Liver (tissue), 9 donors: ENCODE results near the gene APIP. TPM values are rescaled to one million over a fixed set of nuclear protein-coding genes. Genes with fewer than 3 reads are reported as not detected.
A peak's percentile ranks its signal among the peaks of the same experiment; 100 is the strongest.

Source experiments
- DNase-seq: peaks from one replicate; pipeline ENCODE4 v3.0.0-alpha.2; 2017; ENCODE audit warnings: low spot score
- H3K27ac ChIP-seq, 2 donors: one replicate each; pipeline ENCODE4 v1.7.0; 2013; ENCODE audit warnings: inconsistent platforms in 2 of 2, low read length in 2 of 2, control low read depth in 1 of 2, low read depth in 1 of 2, mild to moderate bottlenecking in 1 of 2
- H3K27me3 ChIP-seq, 4 donors: one replicate each; pipeline versions ENCODE4 v1.6.1 to v1.7.0; 2013; ENCODE audit warnings: low read length in 3 of 4, inconsistent platforms in 1 of 4, mild to moderate bottlenecking in 1 of 4, moderate library complexity in 1 of 4; ENCODE audit not compliant: control insufficient read depth in 4 of 4, insufficient read depth in 4 of 4
- H3K36me3 ChIP-seq, 4 donors: one replicate each; pipeline versions ENCODE4 v1.6.1 to v1.7.0; 2013; ENCODE audit warnings: low read length in 3 of 4, mild to moderate bottlenecking in 3 of 4, low read depth in 1 of 4, moderate library complexity in 1 of 4; ENCODE audit not compliant: control insufficient read depth in 4 of 4, insufficient read depth in 3 of 4
- H3K4me1 ChIP-seq, 4 donors: one replicate each; pipeline versions ENCODE4 v1.6.1 to v1.7.0; 2013; ENCODE audit warnings: low read length in 3 of 4, mild to moderate bottlenecking in 3 of 4, moderate library complexity in 1 of 4; ENCODE audit not compliant: control insufficient read depth in 4 of 4, insufficient read depth in 4 of 4
- H3K4me3 ChIP-seq, 3 donors: one replicate each; pipeline versions ENCODE4 v1.6.1 to v1.7.0; 2013; ENCODE audit warnings: low read length in 3 of 3, control low read depth in 1 of 3, low read depth in 1 of 3, mild to moderate bottlenecking in 1 of 3
- H3K9ac ChIP-seq, 2 donors: one replicate each; pipeline ENCODE4 v1.7.0; 2013; ENCODE audit warnings: low read length in 2 of 2, mild to moderate bottlenecking in 2 of 2, moderate library complexity in 2 of 2, control low read depth in 1 of 2, low read depth in 1 of 2
- H3K9me3 ChIP-seq, 4 donors: one replicate each; pipeline versions ENCODE4 v1.6.1 to v1.7.0; 2013; ENCODE audit warnings: low read length in 3 of 4; ENCODE audit not compliant: control insufficient read depth in 4 of 4
- ATF3 ChIP-seq: IDR thresholded peaks from 2 replicates; pipeline ENCODE4 v1.6.1; 2016; ENCODE audit warnings: antibody characterized with exemption
- EGR1 ChIP-seq, 2 donors: IDR thresholded peaks; 2 replicates each; pipeline ENCODE4 v1.6.1; 2016 to 2018; ENCODE audit warnings: antibody characterized with exemption in 2 of 2, low read depth in 2 of 2
- GABPA ChIP-seq, 2 donors: IDR thresholded peaks in 1 of 2; conservative IDR thresholded peaks in 1 of 2; 2 replicates each; pipeline ENCODE4 v1.6.1; 2016; ENCODE audit warnings: antibody characterized with exemption in 2 of 2, mild to moderate bottlenecking in 1 of 2, moderate library complexity in 1 of 2
- HNF4A ChIP-seq, 2 donors: conservative IDR thresholded peaks; 2 replicates each; pipeline ENCODE4 v1.6.1; 2016; ENCODE audit warnings: antibody characterized with exemption in 2 of 2, mild to moderate bottlenecking in 2 of 2
- HNF4G ChIP-seq: IDR thresholded peaks from 2 replicates; pipeline ENCODE4 v1.6.1; 2016; ENCODE audit warnings: antibody characterized with exemption
- JUND ChIP-seq, 2 donors: IDR thresholded peaks; 2 replicates each; pipeline ENCODE4 v1.6.1; 2016; ENCODE audit warnings: antibody characterized with exemption in 2 of 2
- MAX ChIP-seq: IDR thresholded peaks from 2 replicates; pipeline ENCODE4 v1.6.1; 2016; ENCODE audit warnings: antibody characterized with exemption
- NR2F2 ChIP-seq: IDR thresholded peaks from 2 replicates; pipeline ENCODE4 v1.6.1; 2016; ENCODE audit warnings: antibody characterized with exemption
- RAD21 ChIP-seq, 2 donors: IDR thresholded peaks; 2 replicates each; pipeline ENCODE4 v1.6.1; 2016; ENCODE audit warnings: antibody characterized with exemption in 2 of 2, mild to moderate bottlenecking in 2 of 2
- RXRA ChIP-seq, 2 donors: IDR thresholded peaks; 2 replicates each; pipeline ENCODE4 v1.6.1; 2017 to 2018; ENCODE audit warnings: antibody characterized with exemption in 2 of 2, mild to moderate bottlenecking in 1 of 2
- SP1 ChIP-seq: IDR thresholded peaks from 2 replicates; pipeline ENCODE4 v1.6.1; 2018; ENCODE audit warnings: antibody characterized with exemption, mild to moderate bottlenecking
- TAF1 ChIP-seq: conservative IDR thresholded peaks from 2 replicates; pipeline ENCODE4 v1.6.1; 2016; ENCODE audit warnings: antibody characterized with exemption, mild to moderate bottlenecking
- WGBS: extraction: QIAGEN DNeasy Blood & Tissue Kit; methylation state at CpG from one replicate; pipeline ENCODE4 v1.1.7; 2013; 5-methylcytosine and 5-hydroxymethylcytosine counted together
- polyA plus RNA-seq, 2 donors: library from polyadenylated mRNA; stranded (reverse) in 1 of 2; unstranded in 1 of 2; fragments of 200-250 nt in 1 of 2; fragments of >200 nt in 1 of 2; fragmentation: Nextera tagmentation in 1 of 2; extraction: Ambion mirVana in 1 of 2; gene quantifications; one replicate each; pipeline versions ENCODE4 v1.2.1 to v1.2.3, GENCODE V29; 2013 to 2015
- total RNA-seq, 2 donors: library from RNA; depleted of rRNA; stranded (reverse); fragments of >200 nt; gene quantifications; one replicate each; pipeline ENCODE4 v1.2.3, GENCODE V29; 2014
- TF ChIP-seq, protein P1 (sequence below): fragments of 150-350 bp; IDR thresholded peaks from 2 replicates; pipeline ENCODE4 v1.5.1; 2017; ENCODE audit warnings: improper control_type of control experiment, low read depth, low read length; ENCODE audit not compliant: missing input control
- TF ChIP-seq, protein P2 (sequence below): IDR thresholded peaks from 2 replicates; pipeline ENCODE4 v1.6.1; 2016; ENCODE audit warnings: antibody characterized with exemption, mild to moderate bottlenecking
- donor health status: healthy.
- donor health status: healthy.
- donor health status: healthy.
- donor health status: healthy.
- donor health status: healthy.

Gene APIP
- total and polyA plus RNA-seq, 4 donors = 13.4 to 26.3 (median 16.5) TPM

GRCh38 chr11:34924714-34925113, 8.5 kb upstream of the APIP start:
- DNase-seq = no peak
- no peak for TF ChIP-seq JUND (IDR thresholded peaks at IDR 0.05)
- peak in 1 of 2 donors; percentile 11 for TF ChIP-seq RXRA (IDR thresholded peaks at IDR 0.05)
- no peak for TF ChIP-seq RAD21 (IDR thresholded peaks at IDR 0.05)
- TF ChIP-seq GABPA (IDR thresholded peaks at IDR 0.05 in 1 of 2, conservative IDR thresholded peaks at IDR 0.05 in 1 of 2) = no peak
- no peak for TF ChIP-seq HNF4G
- no peak for TF ChIP-seq ATF3
- no peaks in the 10 kb centered on the region for H3K9me3 ChIP-seq
- H3K9ac ChIP-seq = peak overlapping the region in 1 of 2 donors; percentile 38
- no peaks in the 10 kb centered on the region for H3K27me3 ChIP-seq
- H3K27ac ChIP-seq = no peak overlapping the region
- H3K36me3 ChIP-seq = no peaks in the 10 kb centered on the region
- WGBS = 28% methylated on average over 3 of the region's 3 CpGs
- peaks cover 5 to 17% (median 11%) of the 10 kb centered on the region in 4 donors for H3K4me1 ChIP-seq
- no peak overlapping the region for H3K4me3 ChIP-seq

DNA sequence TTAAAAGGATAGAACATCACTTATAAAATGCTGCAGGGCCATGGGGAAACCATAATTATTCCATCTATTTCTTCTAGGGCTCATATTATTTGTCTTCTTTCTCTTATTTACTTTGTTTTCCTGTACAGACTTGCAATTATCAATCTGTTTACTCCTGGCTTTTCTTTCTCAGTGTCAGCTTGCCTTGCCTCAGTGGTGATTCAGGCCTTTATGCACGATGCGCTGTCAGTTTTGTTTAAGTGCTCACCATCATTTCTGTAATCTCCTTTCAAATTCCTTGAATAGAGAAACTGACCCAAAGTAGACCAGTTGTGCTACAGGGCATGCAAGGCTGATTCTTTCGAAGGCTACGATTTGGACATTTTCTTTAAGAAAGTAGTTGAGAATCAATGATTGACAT, 5.0 kb upstream of the APIP start:
- no peak overlapping the region for H3K4me3 ChIP-seq
- 98% methylated on average over 4 of the region's 4 CpGs for WGBS
- TF ChIP-seq JUND (IDR thresholded peaks at IDR 0.05) (no peak), NR2F2 (no peak), HNF4G (no peak), HNF4A (conservative IDR thresholded peaks at IDR 0.05) (no peak), RAD21 (IDR thresholded peaks at IDR 0.05) (no peak), ATF3 (no peak), TAF1 (no peak), GABPA (IDR thresholded peaks at IDR 0.05 in 1 of 2, conservative IDR thresholded peaks at IDR 0.05 in 1 of 2) (no peak), SP1 (no peak), EGR1 (IDR thresholded peaks at IDR 0.05; ENCODE audit: low read depth in 2 of 2) (no peak), MAX (no peak)
- TF ChIP-seq, protein P1, sequence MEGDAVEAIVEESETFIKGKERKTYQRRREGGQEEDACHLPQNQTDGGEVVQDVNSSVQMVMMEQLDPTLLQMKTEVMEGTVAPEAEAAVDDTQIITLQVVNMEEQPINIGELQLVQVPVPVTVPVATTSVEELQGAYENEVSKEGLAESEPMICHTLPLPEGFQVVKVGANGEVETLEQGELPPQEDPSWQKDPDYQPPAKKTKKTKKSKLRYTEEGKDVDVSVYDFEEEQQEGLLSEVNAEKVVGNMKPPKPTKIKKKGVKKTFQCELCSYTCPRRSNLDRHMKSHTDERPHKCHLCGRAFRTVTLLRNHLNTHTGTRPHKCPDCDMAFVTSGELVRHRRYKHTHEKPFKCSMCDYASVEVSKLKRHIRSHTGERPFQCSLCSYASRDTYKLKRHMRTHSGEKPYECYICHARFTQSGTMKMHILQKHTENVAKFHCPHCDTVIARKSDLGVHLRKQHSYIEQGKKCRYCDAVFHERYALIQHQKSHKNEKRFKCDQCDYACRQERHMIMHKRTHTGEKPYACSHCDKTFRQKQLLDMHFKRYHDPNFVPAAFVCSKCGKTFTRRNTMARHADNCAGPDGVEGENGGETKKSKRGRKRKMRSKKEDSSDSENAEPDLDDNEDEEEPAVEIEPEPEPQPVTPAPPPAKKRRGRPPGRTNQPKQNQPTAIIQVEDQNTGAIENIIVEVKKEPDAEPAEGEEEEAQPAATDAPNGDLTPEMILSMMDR = no peak
- TF ChIP-seq, protein P2, sequence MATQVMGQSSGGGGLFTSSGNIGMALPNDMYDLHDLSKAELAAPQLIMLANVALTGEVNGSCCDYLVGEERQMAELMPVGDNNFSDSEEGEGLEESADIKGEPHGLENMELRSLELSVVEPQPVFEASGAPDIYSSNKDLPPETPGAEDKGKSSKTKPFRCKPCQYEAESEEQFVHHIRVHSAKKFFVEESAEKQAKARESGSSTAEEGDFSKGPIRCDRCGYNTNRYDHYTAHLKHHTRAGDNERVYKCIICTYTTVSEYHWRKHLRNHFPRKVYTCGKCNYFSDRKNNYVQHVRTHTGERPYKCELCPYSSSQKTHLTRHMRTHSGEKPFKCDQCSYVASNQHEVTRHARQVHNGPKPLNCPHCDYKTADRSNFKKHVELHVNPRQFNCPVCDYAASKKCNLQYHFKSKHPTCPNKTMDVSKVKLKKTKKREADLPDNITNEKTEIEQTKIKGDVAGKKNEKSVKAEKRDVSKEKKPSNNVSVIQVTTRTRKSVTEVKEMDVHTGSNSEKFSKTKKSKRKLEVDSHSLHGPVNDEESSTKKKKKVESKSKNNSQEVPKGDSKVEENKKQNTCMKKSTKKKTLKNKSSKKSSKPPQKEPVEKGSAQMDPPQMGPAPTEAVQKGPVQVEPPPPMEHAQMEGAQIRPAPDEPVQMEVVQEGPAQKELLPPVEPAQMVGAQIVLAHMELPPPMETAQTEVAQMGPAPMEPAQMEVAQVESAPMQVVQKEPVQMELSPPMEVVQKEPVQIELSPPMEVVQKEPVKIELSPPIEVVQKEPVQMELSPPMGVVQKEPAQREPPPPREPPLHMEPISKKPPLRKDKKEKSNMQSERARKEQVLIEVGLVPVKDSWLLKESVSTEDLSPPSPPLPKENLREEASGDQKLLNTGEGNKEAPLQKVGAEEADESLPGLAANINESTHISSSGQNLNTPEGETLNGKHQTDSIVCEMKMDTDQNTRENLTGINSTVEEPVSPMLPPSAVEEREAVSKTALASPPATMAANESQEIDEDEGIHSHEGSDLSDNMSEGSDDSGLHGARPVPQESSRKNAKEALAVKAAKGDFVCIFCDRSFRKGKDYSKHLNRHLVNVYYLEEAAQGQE = no peak
- H3K9me3 ChIP-seq = no peaks in the 10 kb centered on the region
- peaks cover 6 to 30% (median 24%) of the 10 kb centered on the region in 4 donors for H3K4me1 ChIP-seq
- no peak for DNase-seq
- H3K27me3 ChIP-seq = no peaks in the 10 kb centered on the region
- no peak overlapping the region for H3K27ac ChIP-seq
- no peaks in the 10 kb centered on the region for H3K36me3 ChIP-seq
- H3K9ac ChIP-seq = no peak overlapping the region
